ENCODE measurements around the gene MYO1B. TPM values are rescaled to one million over a fixed set of nuclear protein-coding genes. Genes with fewer than 3 reads are reported as not detected.

The MYO1B gene
- total RNA-seq, 3 donors from 2014 or later (not counting 1 experiment from before 2014, with no cell fraction given): 0.21 to 0.80 (median 0.29) TPM

- Mint-ChIP-seq H3K27me3 (ENCODE audit: low read depth in 2 of 2) (peaks cover 40 to 68% of the 10 kb centered on the region in 2 donors), H3K36me3 (peaks cover 13% of the 10 kb centered on the region), H3K4me3 (no peak overlapping the region), H3K4me1 (peaks cover 19 to 22% of the 10 kb centered on the region in 2 donors), H3K27ac (no peak overlapping the region), H3K9me3 (peaks cover 0 to 3% of the 10 kb centered on the region in 2 donors)
- DNase-seq: no peak
- peaks cover 13% of the 10 kb centered on the region for H3K4me1 ChIP-seq (ENCODE audit: control insufficient read depth, insufficient read depth, low read length)
- no peak overlapping the region for H3K4me3 ChIP-seq (ENCODE audit: low read length)
- no peak for TF ChIP-seq CTCF (IDR thresholded peaks at IDR 0.05)
- peaks cover 13% of the 10 kb centered on the region for H3K27me3 ChIP-seq (ENCODE audit: control insufficient read depth, insufficient read depth, low read length)
- intact Hi-C loops (cut with micrococcal nuclease): no loop called here
- 89% methylated on average over 1 of the region's 1 CpG for WGBS (ENCODE audit: insufficient coverage)
- ATAC-seq: no peak
- H3K9me3 ChIP-seq (ENCODE audit: control insufficient read depth, insufficient read depth, low read length): peaks cover 9% of the 10 kb centered on the region
- H3K27ac ChIP-seq (ENCODE audit: low read length): no peak overlapping the region
- no peaks in the 10 kb centered on the region for H3K36me3 ChIP-seq (ENCODE audit: control insufficient read depth, insufficient read depth, low read length)
Observed at GRCh38 chr2:191357678-191358077, 112.5 kb downstream of the MYO1B start.

GRCh38 chr2:191358325-191359025 is 113.3 kb downstream of the MYO1B start:
- ATAC-seq (no peak), DNase-seq (no peak)
- WGBS (ENCODE audit: insufficient coverage): 93% methylated on average over 10 of the region's 11 CpGs
- Histone ChIP-seq H3K4me1 (ENCODE audit: control insufficient read depth, insufficient read depth, low read length) (peaks cover 13% of the 10 kb centered on the region), H3K36me3 (ENCODE audit: control insufficient read depth, insufficient read depth, low read length) (no peaks in the 10 kb centered on the region), H3K27ac (ENCODE audit: low read length) (no peak overlapping the region), H3K4me3 (ENCODE audit: low read length) (no peak overlapping the region), H3K27me3 (ENCODE audit: control insufficient read depth, insufficient read depth, low read length) (peaks cover 11% of the 10 kb centered on the region), H3K9me3 (ENCODE audit: control insufficient read depth, insufficient read depth, low read length) (peaks cover 9% of the 10 kb centered on the region)
- intact Hi-C loops (cut with micrococcal nuclease): no loop called here
- peaks cover 6% of the 10 kb centered on the region for H3K36me3 Mint-ChIP-seq
- peaks cover 0 to 3% of the 10 kb centered on the region in 2 donors for H3K9me3 Mint-ChIP-seq
- TF ChIP-seq CTCF (IDR thresholded peaks at IDR 0.05): no peak
- H3K4me3 Mint-ChIP-seq: no peak overlapping the region
- H3K27me3 Mint-ChIP-seq (ENCODE audit: low read depth in 2 of 2): peaks cover 34 to 68% of the 10 kb centered on the region in 2 donors
- no peak overlapping the region for H3K27ac Mint-ChIP-seq
- H3K4me1 Mint-ChIP-seq: peaks cover 17 to 19% of the 10 kb centered on the region in 2 donors

- intact Hi-C loops (cut with micrococcal nuclease): no loop called here
- Mint-ChIP-seq H3K36me3 (peaks cover 6% of the 10 kb centered on the region), H3K27ac (no peak overlapping the region), H3K4me3 (no peak overlapping the region), H3K27me3 (ENCODE audit: low read depth in 2 of 2) (peaks cover 35 to 73% of the 10 kb centered on the region in 2 donors), H3K9me3 (peaks cover 0 to 3% of the 10 kb centered on the region in 2 donors), H3K4me1 (peaks cover 17 to 19% of the 10 kb centered on the region in 2 donors)
- H3K27me3 ChIP-seq (ENCODE audit: control insufficient read depth, insufficient read depth, low read length): peaks cover 8% of the 10 kb centered on the region
- H3K4me3 ChIP-seq (ENCODE audit: low read length): no peak overlapping the region
- no peak overlapping the region for H3K27ac ChIP-seq (ENCODE audit: low read length)
- ATAC-seq: no peak
- peaks cover 13% of the 10 kb centered on the region for H3K4me1 ChIP-seq (ENCODE audit: control insufficient read depth, insufficient read depth, low read length)
- TF ChIP-seq CTCF (IDR thresholded peaks at IDR 0.05): no peak
- H3K9me3 ChIP-seq (ENCODE audit: control insufficient read depth, insufficient read depth, low read length): peaks cover 9% of the 10 kb centered on the region
- 100% methylated on average over 2 of the region's 2 CpGs for WGBS (ENCODE audit: insufficient coverage)
- no peaks in the 10 kb centered on the region for H3K36me3 ChIP-seq (ENCODE audit: control insufficient read depth, insufficient read depth, low read length)
- DNase-seq: no peak
Observed at GRCh38 chr2:191359133-191359532, 113.9 kb downstream of the MYO1B start.
